HG02759 (cell line): Measurements from ENCODE around the gene S100A11.

Experiments
- ATAC-seq: cut with Tn5 transposase; IDR thresholded peaks from one replicate; pipeline ENCODE4 v1.9.1; 2021; ENCODE audit warnings: mild to moderate bottlenecking, moderate library complexity; ENCODE audit not compliant: unreplicated experiment

The S100A11 gene

DNA sequence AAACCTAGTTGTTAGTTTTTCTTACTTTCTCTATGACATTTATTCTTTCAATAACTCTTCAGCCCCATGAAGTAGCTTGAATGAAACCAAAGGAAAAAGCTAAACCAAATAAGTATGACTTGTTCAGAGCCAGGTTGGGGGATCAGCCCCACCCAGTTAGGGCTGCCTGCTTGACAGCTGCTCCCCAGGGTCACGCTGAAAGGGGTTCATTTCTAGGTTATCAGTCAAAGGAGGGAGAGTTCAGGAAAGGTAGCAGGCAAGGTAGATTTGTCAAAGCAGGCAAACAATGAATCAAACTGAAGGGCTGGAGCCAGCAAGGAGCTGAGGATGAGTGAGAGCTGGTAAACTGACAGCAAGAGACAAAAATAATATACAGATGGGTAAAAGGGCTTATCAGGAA, 3.1 kb upstream of the S100A11 start:
- no peak for ATAC-seq

DNA sequence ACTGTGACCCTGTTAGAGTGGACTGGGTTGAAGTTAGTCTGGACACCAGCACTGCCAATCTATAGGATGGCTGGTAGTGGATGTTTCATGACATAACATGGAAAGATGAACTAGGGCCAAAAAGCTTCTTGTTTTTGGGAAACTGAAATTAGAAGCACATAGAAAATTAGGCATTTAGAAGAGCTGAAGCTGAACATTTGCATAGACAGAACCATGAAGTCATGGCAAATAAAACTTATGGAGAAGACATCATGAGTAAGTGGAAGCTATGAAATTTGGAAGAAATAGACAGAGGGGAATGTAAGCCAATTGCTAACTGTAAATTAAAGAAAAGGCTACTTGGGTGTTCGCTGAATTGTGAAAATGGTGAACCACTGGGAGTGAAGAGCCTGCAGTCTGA, 2.7 kb upstream of the S100A11 start:
- no peak for ATAC-seq

DNA sequence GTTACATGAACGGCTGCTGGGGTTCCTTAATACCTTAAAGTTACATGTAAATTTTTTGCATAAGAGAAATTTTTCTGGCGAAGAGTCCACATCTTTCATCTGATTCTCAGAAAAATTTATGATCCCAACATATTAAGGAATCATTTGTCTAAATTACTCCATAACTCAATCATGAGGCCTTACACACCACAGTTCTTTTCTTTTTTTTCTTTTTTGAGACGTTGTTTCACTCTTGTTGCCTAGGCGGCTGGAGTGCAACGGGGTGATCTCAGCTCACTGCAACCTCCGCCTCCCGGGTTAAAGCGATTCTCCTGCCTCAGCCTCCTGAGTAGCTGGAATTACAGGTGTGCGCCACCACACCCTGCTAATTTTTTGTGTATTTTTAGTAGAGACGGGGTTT, 2.1 kb upstream of the S100A11 start:
- no peak for ATAC-seq

DNA sequence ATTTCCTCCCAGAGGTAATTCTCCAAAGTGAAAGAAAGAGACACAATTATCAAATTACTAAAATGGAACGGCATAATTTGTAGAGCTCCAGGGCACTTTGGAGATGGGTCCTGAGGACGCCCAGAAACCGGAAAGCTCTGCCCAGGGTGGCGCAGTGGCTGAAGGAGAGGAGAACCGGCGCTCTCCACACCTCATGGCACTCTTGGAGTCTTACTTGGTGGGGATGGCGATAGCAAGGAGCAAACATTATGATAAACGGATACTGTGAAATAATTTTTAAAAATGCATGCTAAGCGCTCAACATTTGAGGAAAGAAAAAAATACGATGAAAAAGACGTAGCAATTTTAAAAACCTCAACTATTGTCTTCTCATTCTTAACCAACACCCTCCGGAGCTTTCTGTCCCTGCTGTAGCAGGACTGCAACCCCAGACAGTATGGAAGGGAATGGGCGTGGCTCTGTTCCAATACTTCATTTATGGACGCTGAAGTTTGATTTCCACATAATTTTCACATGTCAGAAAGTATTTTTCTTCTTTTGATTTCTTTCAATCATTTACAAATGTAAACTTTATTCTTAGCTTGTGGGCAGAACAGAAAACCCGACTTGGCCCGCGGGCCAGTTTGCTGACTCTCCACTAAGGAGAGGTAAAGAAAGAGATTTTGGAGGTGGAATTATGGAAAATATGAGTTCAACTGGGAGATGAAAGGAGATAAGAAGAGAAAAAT, 1.1 kb downstream of the S100A11 start:
- no peak for ATAC-seq

DNA sequence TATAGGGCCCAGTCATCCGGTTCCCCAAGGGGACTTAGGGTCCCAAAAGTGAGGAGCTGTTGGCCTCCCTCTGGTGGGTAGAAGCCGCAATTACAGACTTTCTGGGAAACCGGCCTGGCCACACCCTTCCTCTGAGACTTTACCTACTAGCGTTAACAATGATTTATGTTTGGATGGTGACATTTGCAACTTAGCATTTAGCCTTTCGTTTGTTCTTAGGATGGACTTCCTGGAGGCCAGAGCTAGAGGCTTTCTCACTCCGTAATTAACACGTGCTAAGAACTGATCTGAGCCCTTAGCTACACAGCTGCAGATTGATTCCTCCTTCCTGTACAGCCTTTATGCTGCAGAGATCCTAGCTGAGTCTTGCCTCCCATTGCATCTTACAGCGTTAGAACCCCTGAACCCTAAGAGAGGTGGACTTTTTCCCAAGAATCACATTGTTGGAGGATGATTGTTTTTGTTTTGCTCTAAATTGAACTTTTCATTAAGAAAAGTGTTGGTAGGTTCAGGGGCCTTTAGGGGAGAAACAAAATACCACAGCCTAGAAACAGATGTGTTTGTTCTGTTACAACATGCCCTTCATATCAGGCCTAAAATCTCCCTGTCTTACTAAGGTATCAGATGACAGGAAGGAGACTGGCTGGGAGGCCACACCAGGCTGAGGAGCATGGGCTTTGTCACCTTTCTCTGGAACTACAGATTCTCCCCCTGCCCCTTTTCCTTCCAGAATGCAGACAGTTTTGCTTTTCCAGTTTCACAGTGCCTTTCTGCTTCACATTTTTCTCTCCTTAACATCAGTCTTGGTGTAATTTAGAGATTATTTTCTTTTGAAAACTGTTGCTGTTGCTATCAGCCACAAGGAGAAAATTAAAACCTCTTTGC, 1.9 kb downstream of the S100A11 start:
- ATAC-seq = peak; percentile 56

DNA sequence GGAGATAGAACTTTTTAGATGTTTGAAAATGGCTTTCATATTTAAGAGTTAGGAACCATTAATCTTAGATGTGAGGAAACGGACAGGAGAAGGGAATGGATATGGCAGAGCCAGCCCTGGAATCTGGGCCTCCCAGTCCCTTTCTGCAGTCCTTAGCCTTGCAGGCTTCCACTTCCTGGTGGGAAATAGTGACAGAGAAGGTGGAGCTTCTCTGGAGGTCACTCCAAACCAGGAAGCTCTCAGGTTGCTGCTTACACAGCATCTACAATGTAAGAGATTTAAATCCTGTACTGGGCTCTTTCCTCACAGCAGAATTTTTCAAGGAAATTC, 2.5 kb downstream of the S100A11 start:
- peak; percentile 3 for ATAC-seq

DNA sequence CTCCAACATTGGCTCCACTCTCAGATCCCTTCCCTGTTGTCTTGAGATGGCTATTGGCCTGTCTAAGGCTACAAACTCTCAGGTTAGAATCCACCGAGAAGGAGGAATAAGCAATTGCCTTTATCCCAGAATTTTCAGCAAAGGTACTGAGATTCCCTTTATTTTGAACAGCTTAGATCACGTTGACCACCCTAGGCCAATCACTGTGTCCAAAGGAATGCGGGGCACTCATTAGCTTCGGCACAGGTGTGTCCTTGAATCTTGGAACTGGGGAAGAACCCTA, 6.9 kb downstream of the S100A11 start:
- ATAC-seq = no peak

DNA sequence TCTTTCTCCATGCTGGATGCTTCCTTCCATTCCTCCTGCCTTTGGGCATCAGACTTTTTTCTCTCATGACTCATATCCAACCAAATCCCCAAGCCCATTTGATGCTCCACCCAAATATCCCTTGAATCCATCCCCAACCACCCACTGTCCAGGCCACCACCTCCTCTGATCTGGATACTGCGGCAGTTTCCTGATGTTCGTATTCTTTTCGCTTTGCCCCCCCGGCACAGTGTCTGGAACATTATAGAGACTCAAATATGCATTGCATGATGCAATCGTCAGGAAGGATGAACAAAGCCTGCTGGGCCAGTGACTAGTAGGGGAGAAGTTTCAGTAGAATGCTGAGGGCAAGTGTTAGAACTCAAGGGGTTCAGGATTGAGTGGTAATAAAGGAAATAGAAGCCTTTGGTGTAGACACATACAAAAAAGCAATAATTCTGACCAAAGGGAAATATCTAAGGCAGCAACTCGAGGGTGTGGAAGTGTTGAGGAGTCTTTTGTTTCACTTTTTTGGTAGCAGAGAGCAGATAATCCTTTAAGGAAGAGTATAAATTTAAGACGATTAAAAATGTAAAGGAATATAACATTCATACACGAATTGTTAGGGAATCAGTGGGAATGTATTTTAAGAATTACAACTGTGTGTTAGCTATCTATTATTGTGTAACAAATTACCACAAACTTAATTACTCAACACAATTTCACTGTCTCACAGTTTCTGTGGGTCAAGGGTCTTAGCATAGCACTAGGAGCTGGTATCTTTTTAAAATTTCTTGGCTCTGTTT, 7.5 kb downstream of the S100A11 start:
- ATAC-seq = no peak

DNA sequence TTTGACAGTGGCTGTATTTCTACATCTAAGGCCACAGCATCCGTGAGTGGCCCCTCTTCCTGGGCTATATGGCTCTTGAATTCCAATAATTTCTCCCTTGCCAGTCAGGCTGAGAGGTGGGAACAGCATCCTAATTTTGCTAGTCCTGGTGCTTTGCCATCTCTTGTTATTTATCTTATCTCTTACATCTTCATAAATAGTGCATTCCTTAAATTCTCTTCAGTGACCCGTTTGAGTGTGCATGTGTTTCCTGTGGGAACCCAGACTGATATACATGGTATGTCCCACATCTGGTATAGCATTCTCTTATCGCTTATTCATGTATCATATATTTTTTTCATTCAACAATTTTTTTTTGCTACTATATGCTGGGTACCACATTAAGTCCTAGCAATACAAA, 9.9 kb downstream of the S100A11 start:
- ATAC-seq = no peak

DNA sequence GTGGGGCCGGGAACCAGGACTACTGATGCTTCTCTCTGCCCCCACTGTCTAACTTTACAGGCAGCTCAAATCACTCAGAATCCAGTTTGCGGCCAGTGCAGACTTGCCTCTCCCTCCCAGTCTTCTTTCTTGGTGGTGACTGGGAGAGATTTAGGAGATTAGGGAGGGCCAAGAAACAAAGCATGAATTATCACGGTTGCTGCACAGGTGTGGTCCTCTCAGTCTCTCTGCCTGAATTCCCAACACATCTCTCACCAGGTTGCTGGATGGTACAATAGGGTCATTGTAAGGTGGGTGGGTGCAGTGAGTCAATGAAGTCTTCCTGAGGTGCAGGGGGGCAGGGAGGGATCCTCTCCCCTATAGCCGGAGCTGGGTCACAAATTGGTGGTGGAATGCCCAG, 12.6 kb downstream of the S100A11 start:
- ATAC-seq = no peak

DNA sequence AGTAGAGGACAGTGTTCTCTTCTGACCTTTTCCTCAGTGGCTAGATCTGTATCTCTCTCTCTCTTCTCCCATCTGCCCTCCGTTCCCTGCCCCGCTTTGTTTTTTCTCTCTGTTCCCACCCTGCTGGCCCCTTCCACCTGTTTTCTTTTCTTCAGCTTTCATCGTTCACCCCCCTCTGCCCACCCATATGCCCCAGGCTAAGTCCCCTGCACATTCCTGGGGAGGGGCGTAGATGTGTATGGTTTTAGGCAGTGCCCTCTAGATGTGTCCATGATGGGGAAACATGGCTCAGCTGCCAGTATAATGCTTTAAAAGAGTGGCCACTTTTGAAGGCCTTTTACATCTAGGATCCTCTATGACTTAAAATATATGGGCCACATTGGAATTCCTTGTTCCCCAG, 13.6 kb downstream of the S100A11 start:
- no peak for ATAC-seq

DNA sequence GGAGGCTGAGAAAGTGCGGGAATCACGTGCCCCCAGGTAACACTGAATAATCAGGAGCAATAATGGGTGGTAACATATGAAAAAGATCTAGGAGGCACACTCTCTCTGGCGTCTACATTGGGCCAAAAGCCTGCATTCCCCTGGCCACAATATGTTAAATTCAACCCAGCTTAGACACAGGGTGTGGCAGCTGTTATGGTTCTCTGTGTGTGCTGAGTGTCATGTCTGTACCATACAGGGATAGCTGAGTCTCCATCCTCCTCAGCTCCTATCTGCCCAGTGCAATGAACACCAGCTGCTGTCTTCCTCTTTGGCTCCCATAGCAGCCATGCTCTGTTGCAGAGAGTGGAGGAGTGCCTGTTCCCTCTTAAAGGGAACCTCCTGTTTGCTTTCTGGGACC, 14.3 kb downstream of the S100A11 start:
- no peak for ATAC-seq

DNA sequence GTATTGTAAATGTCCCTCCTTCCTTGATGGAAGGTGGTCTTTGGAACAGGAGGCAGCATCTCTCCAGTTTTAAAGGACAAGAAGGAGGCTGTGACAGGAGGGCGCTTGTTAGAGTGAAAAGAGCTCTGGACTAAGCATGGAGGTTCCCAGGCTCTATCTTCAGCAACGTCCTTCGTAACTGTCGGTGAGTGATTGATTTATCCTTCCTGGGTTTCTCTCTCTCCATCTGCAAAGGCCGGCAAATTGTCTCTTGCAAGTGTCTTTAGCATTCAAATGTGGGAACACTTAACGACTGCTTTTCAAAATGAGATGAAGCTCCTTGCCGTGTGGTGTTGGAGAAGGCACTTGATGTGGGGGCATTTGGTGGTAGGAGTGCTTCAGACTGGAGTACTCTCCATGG, 15.2 kb downstream of the S100A11 start:
- ATAC-seq = no peak

DNA sequence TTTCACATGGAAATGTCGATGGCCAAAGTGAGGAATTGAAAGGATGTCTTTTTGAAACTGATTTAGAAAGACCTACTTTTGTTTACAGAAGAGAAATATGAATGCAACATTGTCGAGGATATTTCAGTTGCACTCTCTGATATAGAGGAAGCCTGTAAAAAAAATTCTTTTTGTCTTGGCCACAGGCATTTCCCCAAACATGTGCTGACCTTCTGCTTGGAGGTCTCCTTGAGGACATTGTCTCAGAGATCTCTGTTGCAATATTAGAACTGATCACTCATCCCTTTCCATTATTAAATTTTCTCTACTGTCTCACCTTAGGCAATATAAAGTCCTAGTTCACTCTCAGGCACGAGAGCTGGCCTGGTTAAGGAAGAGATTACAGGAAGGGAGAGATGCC, 16.0 kb downstream of the S100A11 start:
- no peak for ATAC-seq

DNA sequence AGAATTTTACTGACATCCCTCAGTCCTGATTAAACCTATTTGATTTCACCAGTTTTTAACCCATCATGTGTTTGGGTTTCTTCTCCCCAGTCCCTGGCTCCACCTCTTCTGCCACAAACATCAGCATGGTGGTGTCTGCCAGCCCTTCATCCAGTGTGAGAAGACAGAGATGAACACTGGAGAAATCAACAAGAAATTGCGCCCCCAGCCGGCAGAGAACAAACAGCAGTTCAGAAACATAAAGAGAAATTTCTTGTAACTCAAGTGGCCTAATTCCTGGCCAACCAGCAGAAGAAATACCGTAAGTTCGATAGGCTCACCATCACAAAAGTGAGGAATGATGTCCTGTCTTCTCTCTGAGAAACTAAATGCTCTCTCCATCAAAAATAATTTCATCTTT, 18.3 kb downstream of the S100A11 start:
- no peak for ATAC-seq

DNA sequence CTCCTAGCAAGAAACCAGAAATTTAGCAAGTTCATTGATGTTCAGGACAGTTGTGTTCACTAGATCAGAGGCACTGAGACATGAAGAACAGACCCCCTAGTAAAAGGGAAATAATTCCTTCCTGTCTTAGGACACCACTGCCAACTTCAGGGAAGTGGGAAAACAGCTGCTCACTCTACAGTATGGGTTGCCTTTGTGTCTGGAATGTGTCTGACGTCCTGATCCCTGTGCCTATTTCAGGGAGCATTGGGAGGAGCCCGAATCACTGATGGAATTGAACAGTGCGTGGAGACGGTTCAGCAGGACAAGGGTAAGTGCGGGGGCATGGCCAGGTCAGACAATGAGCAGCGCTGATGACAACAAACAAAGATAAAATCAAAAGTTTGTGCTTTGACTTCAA, 21.0 kb downstream of the S100A11 start:
- ATAC-seq = no peak

DNA sequence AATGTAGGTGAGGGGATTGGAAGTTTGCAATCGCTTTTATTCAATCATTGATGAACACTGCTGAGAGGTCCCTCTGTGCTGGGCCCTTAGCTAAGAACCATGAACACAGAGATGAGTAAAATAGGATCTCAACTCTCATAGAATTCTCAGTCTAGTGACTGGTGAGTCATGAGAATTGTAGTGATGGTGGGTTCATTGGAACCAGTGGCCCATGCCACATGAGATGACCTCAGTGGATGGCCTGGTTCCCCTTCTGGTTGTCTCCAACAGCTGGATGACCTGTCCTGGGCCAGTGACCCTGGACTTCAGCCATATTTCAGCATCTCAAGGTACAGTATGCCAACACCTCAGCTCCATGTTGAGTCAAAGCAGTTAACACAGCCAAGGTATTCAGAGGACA, 21.9 kb downstream of the S100A11 start:
- no peak for ATAC-seq

DNA sequence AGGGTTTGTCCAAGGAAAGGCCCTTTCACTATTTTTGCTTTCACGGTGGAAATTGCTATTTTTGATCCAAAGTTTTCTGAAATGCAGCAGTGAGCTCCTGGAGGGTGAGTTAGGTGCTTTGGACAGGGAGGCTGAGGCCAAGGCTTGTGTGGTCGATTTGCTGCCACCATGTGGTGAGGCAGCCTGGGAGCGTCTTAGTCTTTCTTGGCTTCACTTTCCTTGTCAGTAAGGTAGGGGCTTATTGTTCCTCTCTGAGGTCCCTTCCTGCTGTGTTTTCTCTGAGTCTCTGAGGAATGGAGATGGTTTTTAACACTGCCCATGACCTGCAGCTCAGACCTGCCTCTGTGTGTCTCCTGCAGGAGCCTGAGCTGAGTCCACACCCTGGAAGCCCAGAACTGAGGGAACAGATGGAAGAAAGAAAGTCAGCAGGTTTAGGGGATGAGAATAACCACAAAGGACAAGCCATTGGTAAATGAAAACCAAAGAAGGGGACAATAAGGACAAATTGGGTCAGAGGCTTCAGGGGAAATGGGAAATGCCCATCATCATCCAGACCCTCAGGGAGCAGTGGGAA, 23.1 kb downstream of the S100A11 start:
- no peak for ATAC-seq

DNA sequence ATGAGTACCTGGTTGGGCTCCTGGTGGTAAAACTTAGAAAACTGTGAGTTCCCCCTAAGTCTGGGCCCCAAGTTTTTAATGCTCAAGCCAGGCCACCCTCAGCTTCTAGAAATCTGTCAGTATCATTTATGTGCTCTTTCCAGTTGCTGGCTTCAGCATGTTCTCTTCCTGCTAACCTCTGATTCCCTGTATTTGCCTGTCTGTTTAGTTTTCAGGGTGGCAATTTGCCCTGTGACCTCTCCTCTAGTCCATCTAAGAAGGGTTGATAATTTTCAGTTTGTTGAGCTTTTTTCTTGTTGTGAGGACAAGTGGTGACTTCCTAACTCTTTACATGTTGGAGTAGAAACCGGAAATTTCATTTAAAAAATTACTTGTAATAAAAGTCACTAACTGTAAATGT, 27.1 kb downstream of the S100A11 start:
- no peak for ATAC-seq

DNA sequence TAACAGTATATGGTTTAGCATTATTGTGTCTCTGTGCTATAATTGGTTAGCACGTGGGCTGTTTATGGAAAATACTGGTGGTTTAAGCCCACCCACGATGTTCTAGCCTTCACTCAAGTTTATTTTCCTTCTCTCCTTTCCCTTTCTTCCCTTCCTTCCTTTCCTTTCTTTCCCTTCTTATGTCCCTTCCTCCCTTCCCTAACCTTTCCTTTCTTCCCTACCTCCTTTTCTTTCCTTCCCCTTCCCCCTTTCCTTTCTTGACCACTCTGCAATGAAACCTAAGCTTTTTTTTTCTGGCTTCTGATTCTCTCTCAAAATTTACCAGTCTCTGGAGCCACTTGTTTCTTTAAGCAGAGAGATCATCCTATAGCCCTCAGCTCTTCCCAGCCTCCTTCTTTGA, 29.8 kb downstream of the S100A11 start:
- no peak for ATAC-seq

DNA sequence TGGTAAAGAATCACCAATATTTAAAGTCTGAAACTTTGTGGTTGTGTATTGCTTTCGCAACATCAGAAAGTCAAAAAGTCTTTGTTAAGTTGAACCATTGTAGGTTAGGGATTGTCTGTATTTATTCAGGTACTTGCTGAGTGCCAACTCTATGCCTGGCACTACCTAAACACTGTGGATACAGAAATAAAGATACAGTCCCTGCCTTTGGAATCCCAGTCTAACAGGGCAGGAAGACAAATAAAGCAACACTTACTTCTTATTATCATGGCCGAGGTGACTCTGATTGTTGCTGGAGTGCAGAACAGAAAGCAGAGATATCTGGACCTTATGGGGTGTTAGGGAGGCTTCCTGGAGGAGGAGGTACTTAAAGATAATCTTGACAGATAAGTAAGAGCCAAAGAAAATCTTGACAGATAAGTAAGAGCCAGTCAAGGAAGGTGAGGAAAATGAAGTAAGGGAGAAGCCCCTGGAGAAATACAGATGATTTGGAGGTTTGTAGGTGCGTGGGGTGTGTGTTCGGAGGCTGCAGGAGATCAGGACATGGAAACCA, 31.4 kb downstream of the S100A11 start:
- ATAC-seq = no peak
